MM.1S (cell line): Measurements from ENCODE around the gene PDGFA.

ENCODE experiments used
- EZH2 ChIP-seq: fragments of 300-600 bp; sonication (generic); optimal IDR thresholded peaks from 2 replicates; pipeline ENCODE3; 2017; ENCODE audit warnings: low read depth, mild to moderate bottlenecking, antibody characterized with exemption, low read length, mixed read lengths
- EZH2phosphoT487 ChIP-seq: fragments of 300-600 bp; sonication (generic); IDR thresholded peaks from 2 replicates; pipeline ENCODE4 v1.6.1; 2018; ENCODE audit warnings: antibody characterized with exemption, low read length
- TF ChIP-seq, protein P1 (sequence below): fragments of 300-600 bp; sonication (generic); IDR thresholded peaks from 2 replicates; pipeline ENCODE4 v1.5.1; 2016; ENCODE audit warnings: antibody characterized with exemption, low read length, mixed read lengths

DNA sequence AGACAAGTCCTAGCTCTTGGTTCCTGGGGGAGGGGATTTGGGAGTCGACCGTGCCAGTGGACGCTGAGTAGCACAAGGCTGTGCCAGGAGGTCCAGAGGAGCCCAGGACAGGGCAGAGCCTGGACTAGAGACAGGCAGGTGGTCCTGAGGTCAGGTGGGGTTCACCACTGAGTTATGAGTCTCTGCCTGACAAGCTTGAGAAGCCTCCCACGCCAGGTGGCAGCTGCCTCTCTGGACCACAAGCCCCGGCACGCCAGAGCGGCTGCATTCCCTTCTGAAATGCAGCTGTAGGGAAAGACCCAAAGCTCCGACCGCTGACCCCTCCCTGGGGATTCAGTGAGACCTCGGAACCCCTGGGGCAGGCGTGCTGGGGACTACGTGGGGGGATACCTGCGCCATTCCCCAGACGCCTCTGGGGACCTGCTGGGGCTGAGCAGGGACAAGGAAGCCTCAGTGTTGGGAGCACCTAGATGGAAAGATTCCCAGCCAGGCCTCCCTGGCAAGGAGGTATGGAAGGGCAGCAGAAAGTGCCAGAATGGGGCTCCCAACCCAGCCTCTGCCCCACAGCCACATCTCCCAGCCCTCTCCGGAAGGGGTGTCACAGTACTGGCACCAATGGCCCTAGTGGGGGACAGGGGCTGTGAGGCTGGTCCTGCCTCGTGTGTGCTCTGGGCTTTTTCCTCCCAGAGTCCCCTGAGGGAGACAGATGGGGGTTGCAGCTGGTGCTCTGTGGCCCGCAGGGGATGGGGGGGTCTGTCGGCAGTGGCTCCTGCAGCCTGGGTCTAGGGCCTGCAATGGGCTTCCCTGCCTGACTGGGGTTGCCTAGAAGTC, 29.0 kb downstream of the PDGFA start:
- TF ChIP-seq, protein P1, sequence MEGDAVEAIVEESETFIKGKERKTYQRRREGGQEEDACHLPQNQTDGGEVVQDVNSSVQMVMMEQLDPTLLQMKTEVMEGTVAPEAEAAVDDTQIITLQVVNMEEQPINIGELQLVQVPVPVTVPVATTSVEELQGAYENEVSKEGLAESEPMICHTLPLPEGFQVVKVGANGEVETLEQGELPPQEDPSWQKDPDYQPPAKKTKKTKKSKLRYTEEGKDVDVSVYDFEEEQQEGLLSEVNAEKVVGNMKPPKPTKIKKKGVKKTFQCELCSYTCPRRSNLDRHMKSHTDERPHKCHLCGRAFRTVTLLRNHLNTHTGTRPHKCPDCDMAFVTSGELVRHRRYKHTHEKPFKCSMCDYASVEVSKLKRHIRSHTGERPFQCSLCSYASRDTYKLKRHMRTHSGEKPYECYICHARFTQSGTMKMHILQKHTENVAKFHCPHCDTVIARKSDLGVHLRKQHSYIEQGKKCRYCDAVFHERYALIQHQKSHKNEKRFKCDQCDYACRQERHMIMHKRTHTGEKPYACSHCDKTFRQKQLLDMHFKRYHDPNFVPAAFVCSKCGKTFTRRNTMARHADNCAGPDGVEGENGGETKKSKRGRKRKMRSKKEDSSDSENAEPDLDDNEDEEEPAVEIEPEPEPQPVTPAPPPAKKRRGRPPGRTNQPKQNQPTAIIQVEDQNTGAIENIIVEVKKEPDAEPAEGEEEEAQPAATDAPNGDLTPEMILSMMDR, result no peak
- TF ChIP-seq EZH2phosphoT487 (no peak), EZH2 (no peak)
